Gastrocnemius medialis (tissue), 4 donors: ENCODE measurements around the gene KIT.

Experiments
- CTCF ChIP-seq, 5 experiments: fragments of 450-650 bp in 3 of 5; fragments of 200-600 bp in 2 of 5; sonication (generic) in 2 of 5; IDR thresholded peaks in 4 of 5; conservative IDR thresholded peaks in 1 of 5; 1 replicate in 4 of 5; 2 replicates in 1 of 5; pipeline ENCODE4 v1.5.1; 2016 to 2019; ENCODE audit warnings: antibody characterized with exemption in 5 of 5, mild to moderate bottlenecking in 3 of 5, moderate library complexity in 3 of 5
- POLR2A ChIP-seq, 2 donors: fragments of 450-650 bp; IDR thresholded peaks; one replicate each; pipeline ENCODE4 v1.6.1; 2017; ENCODE audit warnings: antibody characterized with exemption in 2 of 2, mild to moderate bottlenecking in 2 of 2, moderate library complexity in 2 of 2

GRCh38 chr4:54781756-54782155 lies 124.0 kb downstream of the KIT start:
- no peak for TF ChIP-seq CTCF (IDR thresholded peaks at IDR 0.05 in 4 of 5, conservative IDR thresholded peaks at IDR 0.05 in 1 of 5)
- TF ChIP-seq POLR2A (IDR thresholded peaks at IDR 0.05) = no peak
